H9 (cell line): ENCODE results near the gene PREX1. TPM values are rescaled to one million over a fixed set of nuclear protein-coding genes. Genes with fewer than 3 reads are reported as not detected.

ENCODE experiments used
- DNase-seq: peaks from one replicate; pipeline ENCODE4 v3.0.0-alpha.2; 2017
- H2AFZ ChIP-seq: one replicate; pipeline ENCODE4 v1.6.1; 2013; ENCODE audit warnings: mild to moderate bottlenecking, low read length, control low read depth, moderate library complexity
- H2AK5ac ChIP-seq: 2 replicates; pipeline ENCODE4 v1.6.1; 2013; ENCODE audit warnings: low read length, control low read depth, mixed read lengths; ENCODE audit not compliant: insufficient read length
- H2BK120ac ChIP-seq: one replicate; pipeline ENCODE4 v1.6.1; 2013; ENCODE audit warnings: low read depth, mild to moderate bottlenecking, low read length, control low read depth, inconsistent platforms; ENCODE audit not compliant: poor library complexity, severe bottlenecking
- H2BK12ac ChIP-seq: 2 replicates; pipeline ENCODE4 v1.6.1; 2013; ENCODE audit warnings: low read length, control low read depth, mixed read lengths, low read depth; ENCODE audit not compliant: insufficient read length
- H2BK15ac ChIP-seq: 2 replicates; pipeline ENCODE4 v1.6.1; 2013; ENCODE audit warnings: low read depth, low read length, control low read depth
- H2BK20ac ChIP-seq: one replicate; pipeline ENCODE4 v1.6.1; 2013; ENCODE audit warnings: low read depth, mild to moderate bottlenecking, low read length, control low read depth, inconsistent platforms; ENCODE audit not compliant: poor library complexity, severe bottlenecking
- H2BK5ac ChIP-seq: 2 replicates; pipeline ENCODE4 v1.6.1; 2013; ENCODE audit warnings: low read length, control low read depth, mixed read lengths; ENCODE audit not compliant: insufficient read length
- H3K14ac ChIP-seq: 2 replicates; pipeline ENCODE4 v1.6.1; 2013; ENCODE audit warnings: low read length, control low read depth; ENCODE audit not compliant: insufficient read depth
- H3K18ac ChIP-seq: 2 replicates; pipeline ENCODE4 v1.6.1; 2013; ENCODE audit warnings: low read depth, mild to moderate bottlenecking, mixed read lengths, low read length, control low read depth; ENCODE audit not compliant: insufficient read length
- H3K23ac ChIP-seq: 2 replicates; pipeline ENCODE4 v1.6.1; 2013; ENCODE audit warnings: low read length, control low read depth, mixed read lengths, low read depth; ENCODE audit not compliant: insufficient read length
- H3K23me2 ChIP-seq: 2 replicates; pipeline ENCODE4 v1.6.1; 2013; ENCODE audit warnings: low read depth, mild to moderate bottlenecking, mixed read lengths, low read length, control low read depth; ENCODE audit not compliant: insufficient read length, poor library complexity, severe bottlenecking
- H3K27ac ChIP-seq: 2 replicates; pipeline ENCODE4 v1.5.1; 2013; ENCODE audit warnings: low read length, control low read depth, mixed read lengths, low read depth; ENCODE audit not compliant: insufficient read length
- H3K27me3 ChIP-seq: 2 replicates; pipeline ENCODE4 v1.6.1; 2013; ENCODE audit warnings: low read length, control low read depth, inconsistent platforms; ENCODE audit not compliant: insufficient read depth
- H3K4ac ChIP-seq: 2 replicates; pipeline ENCODE4 v1.6.1; 2013; ENCODE audit warnings: low read depth, mild to moderate bottlenecking, control low read depth, inconsistent platforms, low read length, moderate library complexity
- H3K4me1 ChIP-seq: 2 replicates; pipeline ENCODE4 v1.6.1; 2013; ENCODE audit warnings: low read length, control low read depth, inconsistent platforms; ENCODE audit not compliant: insufficient read depth
- H3K4me2 ChIP-seq: 2 replicates; pipeline ENCODE4 v1.6.1; 2013; ENCODE audit warnings: low read length, control low read depth, mixed read lengths; ENCODE audit not compliant: insufficient read length, insufficient read depth
- H3K56ac ChIP-seq: 2 replicates; pipeline ENCODE4 v1.6.1; 2013; ENCODE audit warnings: low read depth, mild to moderate bottlenecking, mixed read lengths, low read length, control low read depth; ENCODE audit not compliant: insufficient read length
- H3K79me1 ChIP-seq: 2 replicates; pipeline ENCODE4 v1.6.1; 2013; ENCODE audit warnings: low read depth, mild to moderate bottlenecking, moderate library complexity, low read length, control low read depth, inconsistent platforms; ENCODE audit not compliant: insufficient read depth, poor library complexity, severe bottlenecking
- H3K79me2 ChIP-seq: 2 replicates; pipeline ENCODE4 v1.6.1; 2013; ENCODE audit warnings: low read length, control low read depth, inconsistent platforms; ENCODE audit not compliant: insufficient read depth
- H3K9ac ChIP-seq: 2 replicates; pipeline ENCODE4 v1.6.1; 2013; ENCODE audit warnings: low read length, control low read depth, mixed read lengths; ENCODE audit not compliant: insufficient read length; ENCODE audit errors: extremely low read depth
- H3K9me3 ChIP-seq: one replicate; pipeline ENCODE4 v1.6.1; 2013; ENCODE audit warnings: low read depth, low read length, inconsistent platforms; ENCODE audit not compliant: control insufficient read depth
- H3T11ph ChIP-seq: one replicate; pipeline ENCODE4 v1.6.1; 2013; ENCODE audit warnings: mild to moderate bottlenecking, low read length, control low read depth, inconsistent platforms
- H4K20me1 ChIP-seq: one replicate; pipeline ENCODE4 v1.6.1; 2013; ENCODE audit not compliant: control insufficient read depth, insufficient read length, insufficient read depth
- H4K5ac ChIP-seq: 2 replicates; pipeline ENCODE4 v1.6.1; 2013; ENCODE audit warnings: low read depth, mild to moderate bottlenecking, mixed read lengths, low read length, control low read depth; ENCODE audit not compliant: insufficient read length
- H4K8ac ChIP-seq: replicated peaks from 2 replicates; pipeline ENCODE4 v1.6.1; 2013; ENCODE audit warnings: low read length, control low read depth, mixed read lengths, low read depth; ENCODE audit not compliant: insufficient read length
- H4K91ac ChIP-seq: 2 replicates; pipeline ENCODE4 v1.6.1; 2013; ENCODE audit warnings: low read depth, mild to moderate bottlenecking, moderate library complexity, mixed read lengths, low read length, control low read depth; ENCODE audit not compliant: insufficient read length
- H3K27ac Mint-ChIP-seq, 3 experiments: 2 replicates in 2 of 3; 3 replicates in 1 of 3; pipeline ENCODE4 v1.8.0; 2020 to 2021; ENCODE audit warnings: mixed read lengths in 3 of 3, mild to moderate bottlenecking in 1 of 3, moderate library complexity in 1 of 3
- H3K27me3 Mint-ChIP-seq: 2 replicates; pipeline ENCODE4 v1.8.0; 2021; ENCODE audit warnings: low read depth, mild to moderate bottlenecking, moderate library complexity, mixed read lengths
- H3K36me3 Mint-ChIP-seq, 3 experiments: 2 replicates in 2 of 3; 3 replicates in 1 of 3; pipeline ENCODE4 v1.8.0; 2020 to 2021; ENCODE audit warnings: low read depth in 3 of 3, mixed read lengths in 3 of 3; ENCODE audit not compliant: insufficient read depth in 1 of 3
- H3K4me1 Mint-ChIP-seq, 2 experiments: 2 replicates each; pipeline ENCODE4 v1.8.0; 2020; ENCODE audit warnings: mixed read lengths in 2 of 2
- H3K4me3 Mint-ChIP-seq, 2 experiments: 2 replicates in 1 of 2; 3 replicates in 1 of 2; pipeline ENCODE4 v1.8.0; 2020 to 2021; ENCODE audit warnings: mild to moderate bottlenecking in 2 of 2, mixed read lengths in 2 of 2, moderate library complexity in 1 of 2
- H3K9me3 Mint-ChIP-seq, 2 experiments: 2 replicates in 1 of 2; 3 replicates in 1 of 2; pipeline ENCODE4 v1.8.0; 2020; ENCODE audit warnings: mild to moderate bottlenecking in 2 of 2, mixed read lengths in 2 of 2, moderate library complexity in 1 of 2
- WGBS: extraction: QIAGEN DNeasy Blood & Tissue Kit; methylation state at CpG from one replicate; pipeline ENCODE4 v1.1.7; 2013; ENCODE audit warnings: missing lambda C conversion rate, low lambda C conversion rate, mixed read lengths; ENCODE audit not compliant: insufficient read length; ENCODE audit errors: extremely low coverage; 5-methylcytosine and 5-hydroxymethylcytosine counted together
- total RNA-seq: library from RNA; stranded (reverse); gene quantifications from 2 replicates; pipeline ENCODE4 v1.2.1, GENCODE V29; 2021
- TF ChIP-seq, protein P1 (sequence below): fragments of 200-600 bp; sonication (generic); conservative IDR thresholded peaks from 3 replicates; pipeline ENCODE4 v1.8.0; 2021; ENCODE audit warnings: antibody characterized with exemption, mild to moderate bottlenecking

The PREX1 gene
- total RNA-seq, 1 experiment from 2014 or later: 6.6 TPM

DNA sequence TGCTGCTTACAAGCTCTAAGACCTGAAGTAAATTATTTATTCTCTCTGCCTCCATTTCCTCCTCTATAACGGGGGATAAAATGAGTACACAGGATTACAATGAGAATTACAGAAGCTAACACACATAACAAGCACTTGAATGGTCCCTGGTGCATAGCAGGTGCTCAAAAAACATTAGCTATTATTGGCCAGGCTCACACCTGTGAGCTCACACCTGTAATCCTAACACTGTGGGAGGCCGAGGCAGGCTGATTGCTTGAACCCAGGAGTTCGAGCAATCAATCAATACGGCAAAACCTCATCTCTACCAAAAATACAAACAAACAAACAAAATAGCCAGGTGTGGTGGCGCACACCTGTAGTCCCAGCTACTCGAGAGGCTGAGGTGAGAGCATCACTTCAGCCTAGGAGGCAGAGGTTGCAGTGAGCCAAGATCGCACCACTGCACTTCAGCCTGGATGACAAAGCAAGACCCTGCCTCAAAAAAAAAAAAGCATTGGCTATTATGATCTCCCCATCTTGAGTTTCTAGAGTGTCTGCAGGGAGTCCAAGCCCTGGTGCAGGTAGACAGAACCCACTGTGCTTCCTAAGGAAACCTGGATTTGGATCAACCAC is 68.1 kb downstream of the PREX1 start:
- H3K4ac ChIP-seq: no peak overlapping the region
- H3K9ac ChIP-seq: no peak overlapping the region
- TF ChIP-seq, protein P1, sequence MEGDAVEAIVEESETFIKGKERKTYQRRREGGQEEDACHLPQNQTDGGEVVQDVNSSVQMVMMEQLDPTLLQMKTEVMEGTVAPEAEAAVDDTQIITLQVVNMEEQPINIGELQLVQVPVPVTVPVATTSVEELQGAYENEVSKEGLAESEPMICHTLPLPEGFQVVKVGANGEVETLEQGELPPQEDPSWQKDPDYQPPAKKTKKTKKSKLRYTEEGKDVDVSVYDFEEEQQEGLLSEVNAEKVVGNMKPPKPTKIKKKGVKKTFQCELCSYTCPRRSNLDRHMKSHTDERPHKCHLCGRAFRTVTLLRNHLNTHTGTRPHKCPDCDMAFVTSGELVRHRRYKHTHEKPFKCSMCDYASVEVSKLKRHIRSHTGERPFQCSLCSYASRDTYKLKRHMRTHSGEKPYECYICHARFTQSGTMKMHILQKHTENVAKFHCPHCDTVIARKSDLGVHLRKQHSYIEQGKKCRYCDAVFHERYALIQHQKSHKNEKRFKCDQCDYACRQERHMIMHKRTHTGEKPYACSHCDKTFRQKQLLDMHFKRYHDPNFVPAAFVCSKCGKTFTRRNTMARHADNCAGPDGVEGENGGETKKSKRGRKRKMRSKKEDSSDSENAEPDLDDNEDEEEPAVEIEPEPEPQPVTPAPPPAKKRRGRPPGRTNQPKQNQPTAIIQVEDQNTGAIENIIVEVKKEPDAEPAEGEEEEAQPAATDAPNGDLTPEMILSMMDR: no peak
- no peak overlapping the region for H2BK12ac ChIP-seq
- no peak overlapping the region for H2BK15ac ChIP-seq
- H2BK20ac ChIP-seq: no peak overlapping the region
- Mint-ChIP-seq H3K9me3 (peaks cover 13 to 15% of the 10 kb centered on the region in 2 experiments), H3K4me1 (peaks cover 18 to 20% of the 10 kb centered on the region in 2 experiments), H3K27me3 (no peaks in the 10 kb centered on the region), H3K27ac (no peak overlapping the region; a peak in 1 of 7 replicates), H3K4me3 (no peak overlapping the region), H3K36me3 (peaks cover 1 to 16% (median 11%) of the 10 kb centered on the region in 3 experiments; a peak in 4 of 7 replicates)
- H3K79me1 ChIP-seq: no peaks in the 10 kb centered on the region
- no peak overlapping the region for H3K4me2 ChIP-seq
- no peak overlapping the region for H3K14ac ChIP-seq
- H3K79me2 ChIP-seq: no peaks in the 10 kb centered on the region
- H3K56ac ChIP-seq: no peak overlapping the region
- H2BK120ac ChIP-seq: no peak overlapping the region
- H3K27me3 ChIP-seq: no peaks in the 10 kb centered on the region
- no peaks in the 10 kb centered on the region for H4K20me1 ChIP-seq
- no peaks in the 10 kb centered on the region for H3K23me2 ChIP-seq
- H2BK5ac ChIP-seq: no peak overlapping the region
- no CpG with 5 or more reads among the region's 7 CpGs for WGBS
- DNase-seq: no peak
- no peaks in the 10 kb centered on the region for H3K9me3 ChIP-seq
- H4K8ac ChIP-seq: no peak overlapping the region
- H3K18ac ChIP-seq: no peak overlapping the region
- no peak overlapping the region for H4K5ac ChIP-seq
- H3K23ac ChIP-seq: no peak overlapping the region
- no peak overlapping the region for H4K91ac ChIP-seq
- no peaks in the 10 kb centered on the region for H3K4me1 ChIP-seq
- H2AFZ ChIP-seq: no peak overlapping the region
- H3K27ac ChIP-seq: no peak overlapping the region
- no peak overlapping the region for H2AK5ac ChIP-seq
- H3T11ph ChIP-seq: no peak overlapping the region
